HG03439 (cell line): ENCODE measurements around the gene GMPR2.

ENCODE experiments used
- ATAC-seq: cut with Tn5 transposase; IDR thresholded peaks from one replicate; pipeline ENCODE4 v1.9.1; 2021; ENCODE audit warnings: mild to moderate bottlenecking, moderate library complexity; ENCODE audit not compliant: unreplicated experiment

Gene GMPR2

GRCh38 chr14:24263848-24264247 is 31.1 kb downstream of the GMPR2 start:
- no peak for ATAC-seq

GRCh38 chr14:24264298-24264697 is 31.6 kb downstream of the GMPR2 start:
- ATAC-seq: no peak

GRCh38 chr14:24266344-24267244 is 33.9 kb downstream of the GMPR2 start:
- ATAC-seq: no peak

- ATAC-seq: no peak
Observed at GRCh38 chr14:24267516-24267915, 34.8 kb downstream of the GMPR2 start.

- ATAC-seq: no peak
Observed at GRCh38 chr14:24268225-24268624, 35.5 kb downstream of the GMPR2 start.

DNA sequence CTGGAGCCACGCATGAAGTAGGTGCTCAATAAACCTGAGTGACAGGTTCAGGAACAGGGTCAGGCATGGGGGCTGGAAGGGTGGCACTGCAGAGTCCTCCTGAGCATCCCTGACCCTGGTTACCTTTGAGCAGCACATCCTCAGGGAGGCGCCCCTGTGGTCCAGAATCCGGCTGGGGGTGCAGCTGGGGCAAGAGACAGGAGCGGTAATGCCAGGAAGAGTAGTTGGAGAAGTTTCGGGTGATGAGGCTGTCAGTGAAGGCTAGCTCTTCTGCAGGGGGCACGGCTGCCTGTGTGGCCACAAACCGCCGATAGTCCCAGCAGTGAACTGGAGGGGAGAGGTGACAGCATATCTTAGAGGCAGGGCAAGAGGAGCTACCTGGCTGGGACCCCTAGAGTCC is 36.6 kb downstream of the GMPR2 start:
- no peak for ATAC-seq

DNA sequence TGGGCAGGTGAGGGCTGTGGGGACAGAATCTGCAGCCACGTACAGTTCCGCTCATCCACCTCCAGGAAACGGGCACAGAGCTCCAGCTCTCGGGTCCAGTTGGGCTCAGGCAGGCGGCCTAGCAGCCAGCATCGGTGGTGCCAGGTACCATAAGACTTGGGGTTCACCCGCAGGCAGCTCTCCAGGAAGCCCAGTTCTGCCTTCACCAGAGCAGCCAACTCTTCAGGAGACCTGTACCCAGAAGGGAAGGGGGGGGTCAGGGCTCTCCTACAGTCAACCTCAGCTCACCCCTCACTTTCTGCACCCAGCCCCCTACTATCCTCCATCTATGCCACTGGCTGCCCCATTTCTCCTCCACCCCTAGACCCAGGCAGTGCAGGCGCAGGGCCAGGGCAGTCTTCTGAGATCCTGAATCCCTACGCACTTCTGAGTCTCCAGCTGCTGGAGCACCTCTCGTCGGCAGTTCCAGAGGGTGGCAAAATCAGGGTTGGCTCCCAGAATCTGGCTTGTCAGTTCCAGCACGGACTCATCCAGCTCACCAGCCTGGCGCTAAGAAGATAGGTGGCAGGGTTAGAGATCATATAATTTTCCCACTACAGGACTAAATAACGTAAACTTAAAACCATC is 37.3 kb downstream of the GMPR2 start:
- no peak for ATAC-seq

DNA sequence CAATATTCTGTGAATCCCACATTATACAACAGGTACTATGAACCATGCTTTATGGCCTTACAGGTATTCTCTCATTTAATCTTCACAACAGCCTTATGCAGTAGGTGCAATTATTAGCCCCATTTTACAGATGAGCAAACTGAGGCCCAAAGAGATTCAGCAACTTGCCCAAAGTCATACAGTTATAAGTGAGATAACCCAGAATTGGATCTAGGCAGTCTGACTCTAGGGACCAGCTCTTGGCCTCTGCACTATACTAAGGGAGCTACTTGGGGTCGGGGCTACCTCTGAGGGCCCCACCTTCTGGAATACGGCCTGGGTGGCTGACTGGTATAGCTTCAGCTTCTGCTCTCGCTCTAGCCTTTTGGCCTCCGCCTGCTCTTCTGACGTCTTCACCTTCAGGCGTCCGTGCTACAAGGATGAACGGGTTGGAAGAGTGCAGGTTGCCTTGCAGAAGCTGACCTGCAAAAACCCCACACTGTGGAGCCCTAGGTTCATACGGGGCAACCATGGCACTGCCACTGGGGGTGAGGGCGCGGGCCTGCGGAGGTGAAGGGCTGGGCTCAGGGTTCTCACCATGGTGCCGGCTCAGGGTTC is 37.9 kb downstream of the GMPR2 start:
- no peak for ATAC-seq

DNA sequence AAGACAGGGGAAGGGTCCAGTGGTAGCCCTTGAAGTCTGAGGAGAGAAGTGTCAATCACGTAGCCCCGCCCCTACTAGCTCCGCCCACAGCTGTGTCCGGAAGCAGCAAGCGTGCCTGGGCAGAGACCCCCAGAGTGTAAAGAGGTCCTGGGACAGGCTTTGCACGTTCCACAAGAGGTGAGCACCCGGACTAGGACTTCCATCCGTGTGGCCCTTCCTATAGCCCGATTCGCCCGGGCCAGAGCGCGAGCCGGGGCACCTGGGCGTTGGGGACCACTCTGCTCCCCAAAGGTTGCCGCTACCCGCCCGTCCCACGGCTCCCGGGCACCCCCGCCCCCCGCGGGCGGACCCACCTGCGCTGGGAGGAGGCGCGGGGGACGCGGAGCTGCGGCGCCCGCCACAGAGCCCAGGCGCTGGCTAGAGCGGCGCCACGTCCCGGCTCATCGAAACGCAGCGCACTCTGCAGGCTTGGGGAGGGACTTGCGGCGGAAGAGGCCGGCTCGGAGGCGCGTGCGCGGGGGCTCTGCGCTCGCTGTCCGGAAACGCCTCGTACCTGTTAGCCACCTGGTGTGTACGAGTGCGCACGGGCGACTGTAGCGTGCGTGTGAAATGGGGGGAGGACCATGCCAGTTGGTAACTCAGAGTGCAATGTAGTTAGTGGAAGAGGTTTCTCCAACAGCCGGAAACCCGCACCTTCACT is 38.6 kb downstream of the GMPR2 start, which contains the start of gene RABGGTA:
RABGGTA (minus strand) TSS at position 464 of the 700 bp plus-strand sequence. CDS start 482 bp downstream, outside the sequence.
- ATAC-seq: peak; percentile 84

DNA sequence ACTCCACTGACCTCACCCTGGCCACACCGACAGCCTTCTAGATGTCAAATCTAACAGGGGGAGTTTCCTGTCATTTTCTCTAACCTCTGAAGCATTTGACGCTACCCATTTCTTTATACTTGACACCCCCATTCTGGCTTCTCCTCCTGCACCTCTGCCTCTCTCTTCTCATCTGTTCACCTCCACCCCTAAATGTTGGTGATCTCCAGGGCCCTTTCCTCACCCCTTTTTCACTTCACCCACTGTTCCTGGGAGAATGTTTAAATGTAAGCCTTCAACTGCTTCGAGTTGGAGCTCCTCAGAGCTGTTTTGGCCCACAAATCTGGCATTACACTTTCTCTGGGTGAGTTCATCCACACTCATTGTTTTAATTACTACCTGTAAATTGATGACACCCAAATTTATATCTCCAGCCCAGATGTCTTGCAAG is 39.1 kb downstream of the GMPR2 start:
- no peak for ATAC-seq

GRCh38 chr14:24272467-24272866 is 39.7 kb downstream of the GMPR2 start:
- no peak for ATAC-seq

DNA sequence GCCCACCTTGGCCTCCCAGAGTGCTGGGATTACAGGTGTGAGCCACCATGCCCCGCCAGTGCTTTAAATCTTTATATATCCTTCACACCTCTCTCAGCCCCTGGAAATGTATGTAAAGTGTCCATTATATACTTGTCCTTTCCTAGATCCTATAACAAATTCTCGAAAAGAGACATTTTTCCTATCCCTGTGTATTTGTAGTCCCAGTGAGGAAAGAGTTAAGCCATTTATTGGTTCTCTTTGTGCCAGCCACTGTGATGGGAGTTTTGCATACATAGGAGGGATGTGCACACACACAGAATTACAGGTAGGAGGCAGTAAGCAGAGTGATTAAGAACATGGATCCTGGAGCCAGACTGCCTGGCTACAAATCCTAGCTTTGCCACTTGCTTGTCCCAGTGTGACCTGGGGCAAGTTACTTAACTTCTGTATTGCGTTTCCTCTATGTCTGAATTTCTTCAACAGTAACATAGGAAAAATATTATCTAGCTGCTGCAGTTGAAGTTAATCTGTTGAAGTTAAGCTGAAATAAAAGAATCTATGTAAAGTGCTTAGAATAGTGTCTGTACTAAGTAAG is 40.8 kb downstream of the GMPR2 start:
- ATAC-seq: no peak

DNA sequence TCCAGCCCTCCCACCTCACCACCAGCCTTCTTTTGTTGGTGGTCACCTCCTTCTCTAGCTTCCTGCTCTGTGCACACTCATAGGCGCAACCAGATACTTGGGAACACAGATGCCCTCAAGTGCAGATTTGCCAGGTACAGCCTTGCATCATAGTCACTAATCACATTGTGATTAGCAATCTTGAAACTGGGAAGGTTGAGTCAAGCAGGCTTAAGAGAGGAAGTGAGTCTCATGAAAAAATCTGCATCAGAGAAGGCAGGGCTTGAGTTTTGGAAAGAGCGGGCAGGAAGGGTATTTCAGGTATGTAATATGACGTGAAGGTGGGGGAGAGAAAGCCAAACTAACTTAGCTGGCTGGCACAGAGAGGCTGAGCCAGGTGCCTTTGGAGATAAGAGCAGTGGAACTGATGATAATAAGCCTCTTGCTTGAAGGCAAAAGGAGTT is 41.4 kb downstream of the GMPR2 start:
- ATAC-seq: peak; percentile 49

GRCh38 chr14:24277071-24277470 is 44.3 kb downstream of the GMPR2 start:
- no peak for ATAC-seq

DNA sequence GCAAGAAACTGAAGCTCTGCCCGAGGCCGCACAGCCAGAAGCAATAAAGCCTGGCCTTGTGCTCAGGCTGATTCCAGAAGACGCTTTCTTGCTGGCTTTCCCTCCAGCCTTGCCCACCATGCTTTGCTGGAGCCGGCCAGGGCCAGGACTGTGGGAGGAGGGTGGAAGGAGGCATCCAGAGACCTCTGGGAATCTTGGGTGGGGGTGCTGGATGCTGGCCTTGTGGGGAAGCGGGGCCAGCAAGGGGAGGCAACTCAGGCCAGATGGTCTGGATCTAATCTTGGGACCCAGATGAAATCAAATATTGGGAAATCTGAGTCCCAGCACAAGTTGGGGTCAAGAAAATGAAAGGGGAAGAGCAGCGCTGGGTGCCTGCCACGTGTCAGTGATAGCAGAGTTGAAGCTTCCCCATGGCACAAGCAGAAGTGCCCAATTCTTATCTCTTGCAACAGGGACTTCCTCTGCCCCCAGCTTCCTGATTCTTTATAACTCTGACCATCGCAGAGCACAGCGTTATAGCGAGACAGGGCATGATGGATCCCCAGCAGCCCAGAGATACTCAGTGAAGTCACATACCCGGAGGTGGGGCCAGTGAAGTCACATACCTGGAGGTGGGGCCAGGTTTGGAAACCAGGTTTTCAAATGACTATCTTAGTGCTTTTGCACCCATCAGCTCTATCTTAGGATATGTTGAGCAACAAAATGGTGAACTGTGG is 45.0 kb downstream of the GMPR2 start:
- ATAC-seq: no peak

DNA sequence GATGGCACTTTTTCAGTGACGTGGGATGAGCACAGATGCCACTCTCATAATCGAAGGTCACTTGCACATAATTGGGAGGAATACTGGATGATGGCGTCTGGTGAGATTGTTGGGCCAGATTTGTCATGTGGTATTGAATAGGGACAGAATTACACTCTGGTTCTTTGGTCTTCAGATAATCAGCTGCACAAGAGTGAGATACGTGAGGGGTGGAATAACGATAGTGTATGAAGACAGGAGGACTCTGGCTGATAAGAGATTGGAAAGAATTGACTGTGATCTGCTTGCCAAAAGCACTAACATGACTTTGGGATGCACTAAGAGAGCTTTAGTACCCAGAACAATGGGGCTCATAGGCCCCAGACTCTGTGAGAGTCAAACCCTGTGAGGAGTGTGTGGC is 45.7 kb downstream of the GMPR2 start:
- ATAC-seq: no peak

- peak; percentile 54 for ATAC-seq
Observed at GRCh38 chr14:24279301-24280186, 46.8 kb downstream of the GMPR2 start.

GRCh38 chr14:24280797-24281460 is 48.2 kb downstream of the GMPR2 start:
- ATAC-seq: no peak

- ATAC-seq: no peak
Observed at GRCh38 chr14:24281636-24282035, 48.9 kb downstream of the GMPR2 start.
